NOMO-1 treated with DMSO at 0.1 percent for 48 hours (cell line): ENCODE measurements around the gene DLEC1.
"Not testable (repeated sequence)": the region's sequence is repeated elsewhere in the genome, so short reads cannot be mapped to it uniquely, and the experiment has no call there.

Experiments used
- DNase-seq: peaks from one replicate; lab custom pipeline; 2025; ENCODE audit not compliant: unreplicated experiment; lab: John Stamatoyannopoulos, UW

The DLEC1 gene

DNA sequence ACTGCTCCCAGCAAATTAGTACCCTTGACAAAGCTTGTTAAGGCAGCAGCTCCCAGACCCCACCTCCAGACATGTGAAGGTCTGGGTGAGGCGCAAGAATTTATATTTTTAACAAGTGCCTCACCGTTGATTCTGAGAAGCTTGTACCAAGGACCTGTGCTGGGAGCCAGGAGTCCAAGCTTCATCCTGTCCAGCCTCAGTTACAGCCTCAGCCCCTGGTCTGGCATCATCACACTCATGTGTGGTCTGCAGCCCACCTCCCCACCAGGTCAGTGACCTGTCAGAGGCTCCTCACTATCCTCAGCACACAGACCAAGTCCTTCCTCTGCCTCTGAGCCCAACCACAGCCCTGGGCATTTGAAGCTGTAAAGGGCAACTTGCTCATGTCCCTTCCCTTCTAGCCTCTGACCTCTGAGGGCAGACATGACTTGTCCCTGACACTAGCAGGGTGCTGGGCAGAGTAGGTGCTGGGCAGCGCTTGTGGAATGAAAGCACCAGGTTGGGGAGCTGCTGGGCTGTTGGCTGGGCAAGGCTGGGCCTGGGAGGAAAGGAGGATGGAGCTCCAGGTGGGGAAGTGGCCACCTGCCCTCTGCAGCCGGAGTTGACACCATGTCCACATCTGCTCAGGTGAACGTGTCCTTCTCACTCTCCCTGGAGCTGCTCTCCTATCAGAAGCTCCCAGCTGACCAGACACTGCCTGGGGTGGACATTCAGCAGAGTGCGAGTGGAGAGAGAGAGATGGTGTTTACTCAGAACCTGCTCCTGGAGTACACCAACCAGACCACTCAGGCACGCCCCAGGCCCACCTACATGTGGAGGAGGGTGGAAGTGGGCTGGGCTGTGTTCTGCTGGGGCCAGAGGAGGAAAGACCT, 81.0 kb downstream of the DLEC1 start:
- DNase-seq = no peak

DNA sequence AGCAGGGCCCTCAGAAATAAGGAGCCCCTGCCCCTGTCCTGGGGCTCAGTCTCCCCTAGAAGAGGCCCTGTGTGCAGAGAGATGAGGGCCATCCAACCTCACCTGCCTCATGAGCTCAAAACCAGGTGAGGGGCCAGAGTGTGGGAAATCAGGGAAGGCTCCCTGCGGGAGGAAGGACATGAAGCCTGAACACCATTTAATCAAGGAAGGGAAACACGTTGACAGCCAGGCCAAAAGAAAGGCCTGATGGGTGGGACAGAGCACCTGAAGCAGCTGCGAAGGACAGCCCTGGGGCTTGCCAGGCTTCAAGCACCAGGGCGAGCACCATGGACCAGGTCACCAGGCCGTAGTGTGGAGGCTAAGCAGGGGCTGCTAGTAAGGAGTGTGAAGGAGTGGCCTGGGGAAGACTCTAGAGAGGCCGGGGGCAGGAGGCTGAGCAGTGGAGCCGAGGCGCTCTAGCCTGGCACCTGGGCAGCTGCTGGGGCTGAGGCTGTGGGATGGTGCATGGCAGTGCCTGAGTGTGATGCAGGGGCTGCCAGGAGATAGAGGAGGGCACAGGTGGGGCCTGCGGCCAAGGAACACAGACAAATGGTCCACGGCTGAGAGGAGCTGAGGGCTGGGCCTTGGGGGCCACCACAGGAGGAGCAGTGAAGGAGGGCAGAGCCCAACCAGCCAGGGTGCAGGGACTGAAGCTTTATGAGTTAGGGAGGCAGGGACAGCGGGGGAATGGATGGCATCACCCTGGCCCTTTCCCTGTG, 81.9 kb downstream of the DLEC1 start:
- DNase-seq = no peak

DNA sequence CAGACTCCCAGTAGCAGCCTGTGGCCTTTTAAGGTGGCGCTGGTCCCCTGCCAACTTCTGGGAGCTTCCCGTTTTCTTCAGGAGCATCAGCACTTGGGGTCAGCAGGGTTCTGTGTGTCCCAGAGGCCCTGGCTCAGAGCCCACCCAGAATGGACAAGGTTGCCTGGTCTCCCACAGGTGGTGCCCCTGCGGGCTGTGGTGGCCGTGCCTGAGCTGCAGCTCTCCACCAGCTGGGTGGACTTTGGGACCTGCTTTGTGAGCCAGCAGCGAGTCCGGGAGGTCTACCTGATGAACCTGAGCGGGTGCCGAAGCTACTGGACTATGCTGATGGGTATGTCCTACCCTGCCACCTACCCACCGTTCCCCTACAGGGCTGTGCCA, 82.4 kb downstream of the DLEC1 start:
- DNase-seq = no peak

DNA sequence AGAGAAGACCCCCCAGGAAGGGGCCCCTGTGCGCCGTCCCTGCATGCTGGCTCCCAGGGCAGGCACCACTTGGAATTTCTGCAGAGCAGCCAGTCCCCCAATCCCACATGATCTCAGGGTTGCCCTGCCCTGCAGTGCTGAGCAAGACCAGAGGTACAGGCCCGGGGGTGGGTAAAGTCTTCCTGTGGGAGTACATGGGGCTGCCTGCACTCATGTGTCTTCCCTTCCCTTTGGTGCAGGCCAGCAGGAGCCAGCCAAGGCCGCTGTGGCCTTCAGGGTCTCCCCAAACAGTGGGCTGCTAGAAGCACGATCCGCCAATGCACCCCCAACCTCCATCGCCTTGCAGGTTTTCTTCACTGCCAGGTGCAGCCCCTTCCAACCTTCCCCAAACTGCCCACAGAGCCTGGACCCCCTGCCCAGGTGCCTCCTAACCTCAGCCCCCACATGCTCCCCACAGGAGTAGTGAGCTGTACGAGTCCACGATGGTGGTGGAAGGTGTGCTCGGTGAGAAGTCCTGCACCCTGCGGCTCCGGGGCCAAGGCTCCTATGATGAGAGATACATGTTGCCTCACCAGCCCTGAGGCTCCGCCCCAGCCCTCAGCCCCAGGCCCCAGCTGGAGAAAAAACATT, 82.9 kb downstream of the DLEC1 start:
- DNase-seq = no peak

DNA sequence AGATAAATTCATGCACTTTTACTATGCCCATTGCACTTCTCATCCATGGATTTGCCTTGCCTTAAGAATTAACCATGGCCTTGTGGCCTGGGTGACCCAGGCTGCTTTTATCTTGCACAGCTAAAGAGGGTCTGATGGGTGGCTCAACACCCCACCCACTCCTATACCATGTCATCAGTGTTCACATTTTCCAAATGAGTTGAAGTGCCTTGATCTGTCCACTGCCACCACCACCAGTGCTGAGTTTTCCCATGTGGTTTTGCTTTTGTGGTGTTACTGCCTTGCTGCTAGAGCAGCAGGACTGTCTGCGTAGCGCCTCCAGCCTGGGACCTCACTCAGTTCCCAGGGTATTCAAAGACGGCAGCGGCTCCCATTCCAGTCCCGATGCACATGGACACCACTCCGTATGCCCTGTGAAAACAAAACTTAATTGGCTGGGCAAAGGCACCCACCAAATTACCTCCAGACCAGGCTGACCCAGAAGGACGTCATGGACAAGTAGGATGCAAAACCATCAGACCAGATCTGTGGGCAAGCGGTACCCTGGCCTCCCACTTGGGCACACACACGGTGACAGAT, 83.8 kb downstream of the DLEC1 start:
- no peak for DNase-seq

DNA sequence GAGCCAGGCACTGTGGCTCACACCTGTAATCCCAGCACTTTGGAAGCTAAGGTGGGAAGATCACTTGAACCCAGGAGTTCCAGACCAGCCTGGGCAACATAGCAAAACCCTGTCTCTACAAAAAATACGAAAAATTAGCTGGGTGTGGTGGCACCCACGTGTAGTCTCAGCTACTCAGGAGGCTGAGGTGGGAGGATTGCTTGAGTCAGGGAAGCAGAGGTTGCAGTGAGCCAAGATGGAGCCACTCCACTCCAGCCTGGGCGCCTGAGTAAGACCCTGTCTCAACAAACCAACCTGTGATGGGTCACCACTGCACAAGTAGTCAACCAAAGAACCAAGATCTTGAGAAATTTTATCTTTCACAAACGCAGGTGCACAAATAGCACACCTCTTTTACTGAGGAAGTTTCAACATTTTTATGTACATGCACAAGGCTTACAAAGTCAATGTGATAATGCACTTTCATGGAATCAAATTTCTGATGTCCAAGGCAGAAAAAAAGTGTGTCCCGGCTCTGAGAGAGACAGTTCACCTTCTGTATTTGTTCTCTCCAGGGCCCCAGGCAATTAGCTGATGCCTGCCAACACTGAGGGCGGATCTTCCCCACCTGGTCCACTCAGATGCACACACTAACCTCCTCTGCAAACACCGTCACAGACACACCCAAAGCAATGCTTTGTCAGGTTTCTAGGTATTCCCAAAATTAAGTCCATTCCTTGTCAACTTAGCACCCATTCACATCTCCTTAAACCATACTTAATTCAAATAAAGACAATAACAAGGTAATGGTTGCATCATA, 85.5 kb downstream of the DLEC1 start:
- no peak for DNase-seq

DNA sequence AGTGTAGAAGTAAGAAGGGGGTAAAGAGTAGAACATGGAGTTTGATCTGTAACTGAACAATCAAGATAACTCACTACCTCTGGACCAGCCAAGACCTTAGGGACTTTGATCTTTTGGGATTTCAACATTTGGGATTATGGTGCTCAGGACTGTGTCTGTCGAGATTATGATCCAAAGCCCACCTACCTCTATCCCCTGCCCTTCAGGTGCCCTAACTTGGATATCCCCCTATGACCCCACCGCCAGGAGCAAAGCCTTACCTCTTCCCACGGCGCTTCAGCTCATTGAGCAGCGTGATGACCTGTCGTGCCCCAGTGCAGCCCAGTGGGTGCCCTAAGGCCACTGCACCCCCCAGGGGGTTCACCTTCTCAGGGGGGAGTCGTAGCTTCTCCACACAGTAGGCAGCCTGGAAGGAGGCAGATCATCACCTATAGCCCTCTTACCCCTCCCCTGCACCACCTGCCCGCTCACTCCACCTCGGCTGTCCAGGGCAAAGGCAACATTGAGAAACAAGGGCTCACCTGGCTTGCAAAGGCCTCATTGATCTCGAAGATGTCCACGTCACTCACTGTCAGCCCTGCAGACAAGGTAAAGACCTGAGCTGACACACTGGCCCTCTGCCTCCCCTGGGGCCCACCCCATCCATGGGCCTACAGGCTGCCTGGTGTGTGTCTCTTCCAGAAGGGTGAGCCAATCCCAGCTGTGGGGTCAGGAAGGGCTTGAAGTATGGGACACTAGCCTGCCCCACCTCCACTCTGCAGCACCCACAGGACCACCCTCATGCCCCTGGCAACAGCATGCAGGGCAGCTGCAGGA, 86.5 kb downstream of the DLEC1 start:
- no peak for DNase-seq

DNA sequence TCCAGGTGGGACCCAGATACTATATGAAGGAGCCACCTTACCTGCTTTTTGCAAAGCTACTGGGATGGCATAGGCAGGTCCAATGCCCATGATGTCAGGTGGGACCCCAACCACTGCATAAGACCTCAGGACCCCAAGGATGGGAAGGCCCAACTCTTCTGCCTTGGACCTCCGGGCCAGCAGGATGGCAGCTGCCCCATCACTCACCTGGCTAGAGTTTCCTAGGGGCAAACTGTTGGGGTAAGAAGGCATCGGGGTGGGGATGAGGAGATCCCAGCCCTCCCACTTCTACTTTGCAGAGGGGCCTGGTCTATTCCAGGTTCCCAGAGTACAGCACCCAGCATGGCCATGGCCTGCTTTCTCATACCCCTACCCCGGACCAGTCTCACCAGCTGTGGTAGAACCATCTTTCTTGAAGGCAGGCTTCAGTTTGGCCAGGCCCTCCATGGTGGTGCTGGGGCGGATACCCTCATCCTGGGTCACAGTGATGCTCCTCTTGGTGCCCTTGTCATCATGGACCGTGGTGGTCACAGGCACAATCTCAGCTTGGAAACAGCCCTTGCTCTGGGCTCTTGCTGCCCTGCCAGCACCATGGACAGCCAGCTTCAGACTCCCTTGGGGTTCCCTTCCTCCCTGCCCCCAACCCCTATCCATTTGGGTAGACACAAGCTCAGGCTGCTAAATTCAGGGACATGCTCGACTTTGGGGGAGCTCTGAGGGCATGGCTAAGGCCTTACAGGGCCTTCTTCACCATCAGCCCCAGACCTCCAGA, 87.3 kb downstream of the DLEC1 start:
- DNase-seq = no peak

DNA sequence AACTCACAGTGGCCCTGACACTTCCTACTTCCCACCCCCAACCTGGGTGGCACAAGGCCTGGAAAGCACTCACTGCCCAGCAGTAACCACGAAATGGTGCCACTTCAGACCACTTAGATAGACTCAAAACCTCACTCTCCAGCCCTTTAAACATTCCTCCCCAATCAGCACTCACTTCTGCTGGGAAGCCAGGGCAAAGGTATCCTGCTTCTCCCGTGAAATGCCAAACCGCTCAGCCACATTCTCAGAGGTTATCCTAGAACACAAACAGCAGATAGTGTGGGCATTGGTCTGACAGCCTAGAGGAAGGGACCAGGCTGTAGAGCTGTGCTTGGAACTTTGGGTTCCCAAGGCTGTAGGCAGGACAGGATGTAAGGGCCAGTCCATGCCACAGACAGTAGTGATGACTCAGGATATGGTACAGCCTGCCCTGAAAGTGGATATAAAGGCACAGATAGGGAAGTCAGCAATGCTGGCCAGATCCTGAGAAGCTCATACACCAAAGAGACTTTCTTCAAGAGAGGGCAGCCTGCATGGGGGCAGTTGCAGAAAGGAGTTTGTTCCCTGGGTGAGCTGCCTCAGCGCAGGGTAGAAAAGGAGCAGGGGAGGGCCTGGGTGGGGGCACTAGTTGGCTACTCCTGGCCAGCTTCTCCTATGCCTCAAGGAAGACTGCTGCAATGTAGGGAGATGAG, 88.7 kb downstream of the DLEC1 start:
- DNase-seq = no peak

DNA sequence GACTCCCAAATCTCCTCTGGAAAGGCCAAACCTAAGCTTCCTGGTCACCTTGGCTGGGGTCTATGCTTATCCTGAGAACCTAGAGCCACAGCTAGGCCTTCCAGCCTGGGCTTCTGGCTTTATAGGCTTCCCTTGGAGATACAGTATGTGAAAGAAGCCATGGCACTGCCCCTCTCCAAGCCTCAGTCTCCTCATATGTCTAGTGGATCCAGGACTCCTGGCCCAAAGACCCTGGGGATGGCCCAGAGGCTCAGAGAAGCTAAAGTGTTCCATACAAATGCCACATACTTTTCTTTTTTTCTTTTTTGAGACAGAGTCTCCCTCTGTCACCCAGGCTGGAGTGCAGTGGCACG, 89.3 kb downstream of the DLEC1 start:
- no peak for DNase-seq

DNA sequence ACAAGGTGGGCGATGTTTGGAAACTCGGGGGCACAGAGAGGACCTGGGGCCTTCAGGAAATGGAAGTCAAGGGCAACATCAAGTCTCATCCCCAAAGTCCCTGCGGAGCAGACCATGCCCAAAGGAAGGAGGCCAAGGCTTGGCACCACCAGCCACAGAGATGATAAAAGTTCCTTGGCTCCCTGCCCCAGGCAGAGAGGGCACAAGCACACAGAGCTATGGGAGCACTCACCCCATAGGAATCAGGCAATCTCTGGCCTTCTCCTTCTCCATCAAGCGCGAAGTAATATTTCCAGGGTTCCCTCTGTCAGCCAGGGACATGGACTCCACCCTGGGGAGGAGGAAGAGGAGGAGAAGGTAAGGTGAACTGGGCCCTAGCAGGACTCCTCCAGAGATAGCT, 90.0 kb downstream of the DLEC1 start:
- DNase-seq = no peak

DNA sequence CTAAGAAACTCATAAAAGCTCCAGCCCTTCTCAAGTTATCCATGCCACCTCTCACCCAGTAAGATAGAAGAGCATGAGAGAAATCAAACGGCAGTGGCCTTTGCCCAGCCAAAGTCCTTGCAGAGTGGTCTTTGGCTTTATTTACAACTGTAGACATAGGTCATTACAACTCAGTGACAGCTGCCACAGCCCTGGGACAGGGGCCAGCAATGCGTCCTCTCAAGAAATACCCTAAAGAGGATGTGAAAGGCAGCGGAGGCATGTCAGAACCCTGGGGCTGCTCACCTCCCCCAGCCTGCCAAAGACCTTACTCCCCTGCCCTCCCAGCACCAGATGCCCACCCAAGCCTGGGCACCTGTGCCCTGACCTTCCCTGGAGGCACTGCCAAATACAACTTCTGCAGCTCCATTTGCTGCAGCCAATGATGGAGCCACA, 91.6 kb downstream of the DLEC1 start:
- DNase-seq = no peak

DNA sequence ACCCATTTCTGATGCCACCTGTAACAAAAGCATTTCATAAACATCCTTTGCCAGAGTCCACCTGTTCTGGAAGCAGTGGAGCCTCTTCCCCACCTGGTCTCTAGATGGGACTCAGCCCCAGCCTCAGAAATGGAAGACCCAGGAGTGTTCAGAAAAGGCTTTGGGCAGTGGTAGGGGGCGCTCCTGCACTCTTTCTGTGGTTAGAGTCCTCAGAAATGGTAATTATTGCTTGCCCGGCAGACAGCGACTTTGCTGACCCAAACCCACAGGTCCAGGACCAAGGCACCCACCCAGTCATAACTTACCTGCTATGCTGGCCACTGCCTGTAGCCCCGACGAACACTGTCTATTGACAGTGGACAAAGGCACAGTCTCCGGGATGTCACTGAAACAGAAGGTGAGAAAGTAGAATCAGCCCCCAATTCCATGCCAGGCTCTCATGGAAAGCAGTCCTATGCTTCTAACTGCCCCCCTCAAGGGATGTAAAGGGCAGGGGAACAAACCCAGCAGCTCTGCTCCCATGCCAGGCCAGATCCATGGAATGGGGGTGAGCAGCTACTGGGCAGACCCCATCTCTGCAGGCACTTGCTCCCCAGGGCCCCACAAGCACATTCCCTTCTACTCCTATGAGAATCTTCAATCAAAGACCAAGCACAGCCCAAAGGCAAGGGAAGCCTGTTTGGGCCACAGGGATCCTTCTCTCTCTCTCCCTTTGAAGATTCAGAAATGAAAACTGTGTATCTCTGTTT, 92.8 kb downstream of the DLEC1 start:
- DNase-seq = peak; percentile 37

DNA sequence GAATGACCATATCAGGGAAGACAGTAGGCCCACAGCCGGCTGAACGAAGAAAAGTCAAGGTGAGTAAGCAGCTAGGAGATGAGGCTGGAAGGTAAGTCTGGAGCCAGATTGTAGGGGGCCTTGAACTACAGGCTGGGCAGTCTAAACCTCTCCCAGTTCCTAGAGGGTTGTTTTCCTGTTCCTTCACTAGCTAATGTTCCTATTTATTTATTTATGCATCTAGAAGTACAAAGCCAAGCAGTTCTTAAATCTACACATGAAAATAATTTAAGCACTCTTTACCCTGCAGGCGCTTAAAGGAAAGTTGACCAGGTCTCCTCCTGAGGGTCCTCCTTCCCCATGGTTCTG, 94.2 kb downstream of the DLEC1 start:
- DNase-seq = no peak

DNA sequence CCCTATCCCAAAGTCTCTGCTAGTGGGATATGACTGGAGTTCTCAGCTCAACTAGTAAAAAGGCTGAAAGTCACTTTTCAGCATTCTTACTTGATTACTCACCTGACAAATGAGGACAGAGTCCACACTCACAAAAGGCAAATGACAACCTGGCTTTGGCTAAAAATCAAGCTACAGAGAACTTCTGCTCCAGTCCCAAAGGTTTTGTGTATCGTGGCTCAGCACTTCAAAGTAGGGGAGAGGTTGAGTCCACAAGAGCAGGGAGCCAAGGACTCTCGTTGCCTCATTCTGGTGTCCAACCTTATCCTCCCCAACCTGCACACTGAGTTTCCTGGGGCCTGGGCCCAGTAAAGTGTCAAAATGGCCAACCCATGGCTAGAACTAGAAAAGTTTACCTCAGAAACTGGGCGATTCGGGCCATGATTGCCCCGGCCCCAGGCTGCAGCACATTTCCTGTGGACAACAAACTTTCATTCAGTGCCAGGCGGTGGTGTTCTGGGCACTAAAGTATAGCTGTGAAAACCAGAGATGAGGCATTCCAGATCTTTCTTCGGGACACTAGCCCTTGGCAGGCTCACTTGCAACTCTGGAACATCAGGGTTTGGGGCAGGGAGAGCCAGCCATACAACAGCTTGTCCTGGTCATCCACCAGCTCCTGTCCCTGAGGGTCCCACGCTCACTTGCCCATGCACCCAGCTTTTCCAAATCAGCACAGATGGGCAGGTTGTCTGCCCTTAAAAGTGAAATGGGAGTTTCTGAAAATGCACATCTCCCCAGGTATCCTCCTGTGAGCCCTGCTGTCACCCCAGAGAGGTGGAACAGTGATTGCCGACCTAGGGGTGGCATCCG, 94.8 kb downstream of the DLEC1 start:
- DNase-seq = no peak

DNA sequence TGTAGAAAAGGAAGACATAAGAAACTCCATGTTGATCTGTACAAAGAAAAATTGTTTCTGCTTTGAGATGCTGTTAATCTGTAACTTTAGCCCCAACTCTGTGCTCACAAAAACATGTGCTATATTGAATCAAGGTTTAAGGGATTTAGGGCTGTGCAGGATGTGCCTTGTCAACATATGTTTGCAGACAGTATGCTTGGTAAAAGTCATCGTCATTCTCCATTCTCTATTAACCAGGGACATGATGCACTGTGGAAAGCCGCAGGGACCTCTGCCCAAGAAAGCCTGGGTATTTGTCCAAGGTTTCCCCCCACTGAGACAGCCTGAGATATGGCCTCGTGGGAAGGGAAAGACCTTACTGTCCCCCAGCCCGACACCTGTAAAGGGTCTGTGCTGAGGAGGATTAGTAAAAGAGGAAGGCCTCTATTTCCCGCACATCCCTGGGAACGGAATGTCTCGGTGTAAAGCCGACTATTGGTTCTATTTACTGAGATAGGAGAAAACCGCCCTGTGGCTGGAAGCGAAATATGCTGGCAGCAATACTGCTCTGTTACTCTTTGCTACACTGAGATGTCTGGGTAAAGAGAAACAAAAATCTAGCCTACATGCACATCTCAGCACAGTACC, 95.6 kb downstream of the DLEC1 start:
- DNase-seq = not testable (repeated sequence)
